HEK293 (cell line): ENCODE results near the gene VIPR2.

Experiments
- TRIM28 ChIP-seq: IDR thresholded peaks from 2 replicates; pipeline ENCODE4 v1.6.1; 2011; ENCODE audit warnings: low read length, control low read depth, borderline replicate concordance
- ZNF274 ChIP-seq, 2 experiments: fragments of 200-500 bp in 1 of 2; fragments of 450-650 bp in 1 of 2; sonication (Bioruptor generic) in 1 of 2; formaldehyde crosslinking in 1 of 2; IDR thresholded peaks; 2 replicates each; pipeline versions ENCODE4 v1.5.1 to v1.6.1; 2014 to 2016; ENCODE audit warnings: borderline replicate concordance in 1 of 2, inconsistent platforms in 1 of 2, low read length in 1 of 2, missing biosample characterization in 1 of 2, missing genetic modification characterization in 1 of 2
- ZNF792 ChIP-seq: fragments of 450-650 bp; formaldehyde crosslinking; IDR thresholded peaks from 2 replicates; pipeline ENCODE4 v1.5.1; 2016; ENCODE audit warnings: missing biosample characterization, missing genetic modification characterization
- TF ChIP-seq, protein P1 (sequence below): fragments of 450-650 bp; formaldehyde crosslinking; IDR thresholded peaks from 2 replicates; pipeline ENCODE4 v1.5.1; 2016; ENCODE audit warnings: missing biosample characterization, missing genetic modification characterization

DNA sequence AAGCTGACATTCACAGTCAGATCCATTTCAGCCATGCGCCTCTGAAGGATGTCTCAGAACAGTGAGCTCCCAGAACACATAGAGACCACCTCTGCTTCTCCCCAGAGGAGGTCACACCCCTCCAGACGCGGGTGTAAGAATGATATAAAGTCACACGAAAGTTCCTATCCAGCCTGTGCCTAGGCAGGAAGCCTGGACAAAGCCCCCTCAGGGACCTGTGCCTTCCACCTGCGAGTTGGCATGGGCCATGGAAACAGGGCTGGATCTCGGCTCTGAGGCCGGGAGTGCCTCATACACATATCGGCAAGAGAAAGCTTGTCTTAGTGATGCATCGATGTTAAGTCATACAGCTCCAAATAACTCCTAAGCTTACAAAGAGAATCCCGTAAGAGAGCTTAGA lies 5.0 kb downstream of the VIPR2 start:
- TF ChIP-seq ZNF792 (tag by site-specific recombination): no peak
- TF ChIP-seq TRIM28: no peak
- TF ChIP-seq, protein P1, sequence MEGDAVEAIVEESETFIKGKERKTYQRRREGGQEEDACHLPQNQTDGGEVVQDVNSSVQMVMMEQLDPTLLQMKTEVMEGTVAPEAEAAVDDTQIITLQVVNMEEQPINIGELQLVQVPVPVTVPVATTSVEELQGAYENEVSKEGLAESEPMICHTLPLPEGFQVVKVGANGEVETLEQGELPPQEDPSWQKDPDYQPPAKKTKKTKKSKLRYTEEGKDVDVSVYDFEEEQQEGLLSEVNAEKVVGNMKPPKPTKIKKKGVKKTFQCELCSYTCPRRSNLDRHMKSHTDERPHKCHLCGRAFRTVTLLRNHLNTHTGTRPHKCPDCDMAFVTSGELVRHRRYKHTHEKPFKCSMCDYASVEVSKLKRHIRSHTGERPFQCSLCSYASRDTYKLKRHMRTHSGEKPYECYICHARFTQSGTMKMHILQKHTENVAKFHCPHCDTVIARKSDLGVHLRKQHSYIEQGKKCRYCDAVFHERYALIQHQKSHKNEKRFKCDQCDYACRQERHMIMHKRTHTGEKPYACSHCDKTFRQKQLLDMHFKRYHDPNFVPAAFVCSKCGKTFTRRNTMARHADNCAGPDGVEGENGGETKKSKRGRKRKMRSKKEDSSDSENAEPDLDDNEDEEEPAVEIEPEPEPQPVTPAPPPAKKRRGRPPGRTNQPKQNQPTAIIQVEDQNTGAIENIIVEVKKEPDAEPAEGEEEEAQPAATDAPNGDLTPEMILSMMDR (tag by site-specific recombination): no peak
- no peak for TF ChIP-seq ZNF274 (IDR thresholded peaks at IDR 0.05; ENCODE audit: low read length)
- TF ChIP-seq ZNF274 (tag by site-specific recombination; IDR thresholded peaks at IDR 0.05; ENCODE audit: borderline replicate concordance): no peak
